Hematopoietic multipotent progenitor cell treated with erythropoietin and hydrocortisone succinate and interleukin-3 and kit ligand, for 4 days (in vitro differentiated cells): ENCODE results near the gene ATP6V0A4.
"Not testable (repeated sequence)": the region's sequence is repeated elsewhere in the genome, so short reads cannot be mapped to it uniquely, and the experiment has no call there.

Experiments used
- DNase-seq: peaks from one replicate; pipeline ENCODE4 v3.0.0-alpha.2; 2015

ATP6V0A4 gene

DNA sequence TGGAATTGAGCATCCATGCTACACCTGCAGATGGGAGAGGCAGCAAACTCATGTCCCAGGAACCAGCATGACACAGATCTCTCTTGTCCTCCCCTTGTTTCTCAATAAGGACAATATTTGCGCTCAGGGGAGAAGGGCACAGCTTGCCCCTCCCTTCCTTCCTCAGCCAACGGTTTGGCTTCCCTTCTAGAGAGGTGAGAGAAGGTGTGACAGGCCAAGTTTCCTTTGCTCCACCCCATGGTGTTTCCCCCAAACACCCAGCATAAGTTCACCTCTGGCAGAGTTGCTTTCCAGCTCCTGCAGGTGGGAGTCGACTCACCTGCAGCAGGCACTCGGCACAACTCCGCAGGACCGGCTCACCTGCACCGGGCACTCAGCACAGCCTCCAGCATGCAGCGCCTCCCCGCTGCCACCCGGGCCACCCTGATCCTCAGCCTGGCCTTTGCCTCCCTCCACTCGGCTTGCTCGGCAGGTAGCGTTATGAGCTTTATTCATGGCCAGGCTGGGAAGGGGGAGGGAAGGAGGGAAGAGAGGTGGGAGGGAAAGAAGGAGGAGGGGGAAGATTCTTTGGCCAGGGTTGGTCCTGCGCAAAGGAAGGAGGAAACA is at the start of gene ATP6V0A4, which contains the start of gene TMEM213:
TSS of gene ATP6V0A4 (minus strand) at position 482 of the 606 bp plus-strand sequence. CDS start 26,949 bp downstream, outside the sequence.
TSS of gene TMEM213 (plus strand) at position 280 of the 606 bp plus-strand sequence. CDS start at position 391, 111 bp downstream.
- no peak for DNase-seq

DNA sequence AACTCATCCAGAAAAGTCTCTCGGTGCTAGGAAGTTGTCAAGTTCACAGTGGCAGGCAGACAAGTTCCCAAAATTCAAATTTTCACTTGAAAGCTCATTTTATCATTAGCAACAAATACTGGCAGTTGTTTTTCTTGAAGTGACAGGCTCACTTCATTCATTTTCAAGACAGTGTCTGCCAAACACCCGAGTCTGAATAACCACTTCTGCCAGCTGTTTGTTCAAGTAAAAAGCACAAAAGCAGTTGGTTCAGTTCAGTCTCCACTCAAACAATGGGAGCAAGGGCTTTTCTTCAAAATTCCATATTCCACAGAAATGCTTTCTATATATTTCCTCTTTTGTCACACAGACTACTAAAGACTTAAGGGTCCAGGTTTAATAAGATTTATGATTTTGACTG is 47.7 kb upstream of the ATP6V0A4 start:
- no peak for DNase-seq

DNA sequence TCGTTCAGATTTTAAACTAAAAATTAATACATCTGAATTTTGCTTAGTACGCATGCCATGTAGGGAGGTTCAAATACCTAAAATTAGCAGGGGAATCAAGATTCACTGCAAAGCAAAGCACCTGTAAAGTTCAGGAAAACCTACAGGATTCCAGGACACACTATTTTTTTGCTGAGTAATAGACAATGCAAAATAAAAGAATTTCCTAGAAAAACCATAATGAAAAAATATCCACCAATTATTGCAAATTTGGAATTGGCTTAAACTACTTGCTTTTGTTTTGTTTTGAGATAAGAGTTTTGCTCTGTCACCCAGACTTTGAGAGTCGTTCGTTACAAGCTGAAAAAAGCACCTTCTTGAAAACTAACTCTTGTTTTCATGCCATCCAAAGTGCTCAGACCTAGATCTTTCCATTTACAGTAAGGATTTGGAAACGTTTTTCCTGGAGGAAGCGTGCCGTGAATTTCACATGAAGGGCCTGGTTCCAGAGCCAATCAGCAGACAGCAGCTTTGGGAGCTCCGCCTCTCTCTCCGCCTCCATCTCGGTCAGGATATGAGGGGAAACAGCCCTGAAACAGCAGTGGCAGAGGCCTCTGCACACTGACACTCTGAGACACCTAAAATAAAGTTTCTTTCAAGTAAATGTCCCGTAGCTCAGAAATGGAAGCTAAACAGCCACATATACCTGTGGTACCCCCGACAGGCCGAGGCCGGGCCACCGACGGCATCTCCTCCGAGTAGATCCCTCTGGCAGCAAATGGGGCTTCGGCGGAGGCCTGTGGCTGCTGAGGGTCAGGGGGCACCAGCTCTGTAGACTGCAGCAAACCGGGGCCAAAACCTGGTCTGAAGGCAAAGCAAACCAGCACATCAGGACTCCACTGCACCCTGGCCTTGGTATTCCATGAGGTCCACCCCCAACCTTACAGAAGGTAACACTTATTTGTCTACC is 45.9 kb upstream of the ATP6V0A4 start:
- DNase-seq: no peak

DNA sequence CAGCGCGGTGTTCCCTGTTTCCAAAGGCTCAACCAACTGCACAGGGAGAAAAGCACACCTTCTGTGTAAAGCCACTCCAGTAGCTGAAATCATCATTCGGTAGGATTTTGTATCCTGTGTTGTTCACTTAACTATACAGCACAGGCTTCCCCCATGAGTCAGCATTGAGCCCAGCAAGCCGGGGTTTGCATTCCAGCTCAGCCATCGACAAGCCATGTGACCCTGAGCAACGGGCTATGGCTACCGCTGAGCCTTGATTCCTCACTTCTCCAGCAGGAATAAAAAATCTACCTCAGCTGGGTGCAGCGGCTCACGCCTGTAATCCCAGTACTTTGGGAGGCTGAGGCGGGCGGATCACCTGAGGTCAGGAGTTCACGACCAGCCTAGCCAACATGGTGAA is 44.1 kb upstream of the ATP6V0A4 start:
- peak; percentile 70 for DNase-seq

DNA sequence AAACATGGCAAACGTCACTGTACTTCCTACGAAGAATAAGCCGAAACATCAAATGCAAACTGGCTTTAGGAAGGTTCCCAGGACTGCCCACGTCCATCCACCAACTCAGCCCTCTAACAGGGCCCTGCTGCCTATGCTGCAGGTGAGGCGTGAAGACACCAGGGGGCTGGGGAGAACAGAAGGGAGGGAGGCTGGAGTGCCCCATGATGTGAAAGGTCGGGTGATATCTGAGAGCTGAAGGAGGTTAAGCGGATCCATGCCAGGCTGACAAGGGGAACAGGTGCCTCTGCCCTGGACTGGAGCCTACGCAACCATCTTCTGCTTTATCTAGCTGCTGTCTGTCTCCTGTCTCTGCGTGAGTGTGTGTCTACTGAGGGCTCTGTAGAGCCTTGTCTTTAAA is 40.2 kb upstream of the ATP6V0A4 start:
- DNase-seq: no peak

DNA sequence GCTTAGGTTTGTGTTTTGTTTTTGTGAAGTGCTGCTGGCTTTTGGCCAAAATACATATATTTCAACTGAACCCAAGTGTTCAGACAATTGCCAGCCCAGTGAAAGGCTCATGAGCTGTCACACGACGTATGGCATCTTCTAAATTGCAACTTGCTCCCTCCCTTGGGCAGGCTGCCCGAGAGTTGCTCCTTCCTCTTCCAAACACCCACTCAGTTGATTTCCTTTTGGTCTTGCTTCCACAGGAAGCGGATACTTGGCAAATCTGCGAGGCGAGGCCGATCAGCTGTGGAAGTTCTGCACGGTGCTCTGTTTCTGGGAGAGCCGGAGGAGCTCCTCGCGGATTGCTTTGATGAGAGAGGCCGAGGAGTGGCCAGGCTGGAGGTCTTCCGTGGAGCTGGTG is 39.6 kb upstream of the ATP6V0A4 start:
- no peak for DNase-seq

DNA sequence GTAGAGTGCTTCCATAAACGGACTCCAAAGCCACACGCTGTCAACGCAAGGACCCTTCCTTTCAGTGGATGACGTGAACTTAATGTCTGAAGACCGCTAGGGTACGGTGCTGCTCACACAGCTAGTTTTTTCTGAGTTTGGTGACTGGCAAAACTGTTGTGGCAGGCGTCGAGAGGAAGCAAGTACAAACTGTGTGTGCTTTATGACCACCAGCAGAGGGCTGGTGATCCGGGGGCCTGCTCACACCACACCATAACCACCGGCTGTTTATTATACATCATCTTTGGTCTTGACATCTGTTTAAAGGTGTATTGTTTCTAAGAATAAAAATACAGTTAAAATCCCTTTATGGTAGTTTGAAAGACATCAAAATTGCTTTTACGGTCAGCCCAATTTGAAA is 37.1 kb upstream of the ATP6V0A4 start:
- DNase-seq: no peak

DNA sequence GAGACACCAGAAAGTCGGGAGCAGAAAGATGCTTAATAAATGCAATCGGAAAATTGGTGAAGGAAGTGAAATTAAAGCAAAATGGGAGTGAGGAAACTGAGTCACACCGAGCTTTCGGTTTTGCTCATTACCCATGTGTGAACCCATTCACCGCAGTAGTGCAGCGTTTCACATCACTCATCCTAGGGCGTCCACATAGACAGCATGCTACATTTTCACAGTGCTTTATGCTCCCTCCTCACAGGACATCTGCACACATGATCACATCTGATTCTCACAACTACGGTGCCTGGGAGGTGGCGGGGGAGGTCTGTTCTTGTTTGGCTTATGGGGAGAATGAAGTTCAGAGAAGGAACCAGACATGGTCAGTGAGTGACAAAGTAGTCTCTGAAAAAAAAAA is 36.6 kb upstream of the ATP6V0A4 start:
- no peak for DNase-seq

DNA sequence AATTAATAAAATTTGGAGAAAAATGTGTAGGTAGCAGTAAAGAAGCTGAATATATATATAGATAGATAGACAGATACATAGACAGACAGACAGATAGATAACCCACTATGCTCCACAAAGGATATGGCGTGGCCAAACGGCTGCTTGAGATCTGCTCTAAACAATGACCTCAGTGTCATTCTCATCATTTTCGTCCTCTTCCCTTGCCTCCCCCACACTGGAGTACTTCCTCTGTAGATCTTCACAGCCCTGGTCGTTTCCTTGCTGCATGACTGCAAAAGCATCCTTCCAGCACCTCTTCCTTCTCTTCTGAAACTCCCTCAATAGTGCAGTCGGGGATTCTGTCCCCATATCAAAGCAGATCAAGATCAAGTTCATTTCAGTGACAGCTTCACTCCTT is 35.6 kb upstream of the ATP6V0A4 start:
- DNase-seq: no peak

DNA sequence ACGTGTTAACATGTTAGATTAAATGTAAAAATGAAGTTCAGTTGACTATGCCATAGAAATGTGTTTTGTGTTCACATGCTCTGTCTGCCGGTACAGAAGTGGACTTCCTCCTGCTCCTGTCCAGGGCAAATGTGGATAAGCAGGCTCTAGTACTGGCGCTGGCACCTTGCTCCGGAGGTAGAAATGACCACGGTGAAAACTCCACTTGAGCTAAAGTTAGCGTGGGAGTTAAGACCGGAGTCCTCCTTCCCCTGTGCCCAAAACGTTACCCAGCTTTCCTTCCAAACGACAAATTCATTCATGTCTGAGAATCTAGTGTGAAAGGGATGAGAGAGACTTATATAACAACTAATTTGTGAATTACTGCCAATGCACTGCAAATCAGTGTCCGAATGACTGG is 35.0 kb upstream of the ATP6V0A4 start:
- DNase-seq: no peak

DNA sequence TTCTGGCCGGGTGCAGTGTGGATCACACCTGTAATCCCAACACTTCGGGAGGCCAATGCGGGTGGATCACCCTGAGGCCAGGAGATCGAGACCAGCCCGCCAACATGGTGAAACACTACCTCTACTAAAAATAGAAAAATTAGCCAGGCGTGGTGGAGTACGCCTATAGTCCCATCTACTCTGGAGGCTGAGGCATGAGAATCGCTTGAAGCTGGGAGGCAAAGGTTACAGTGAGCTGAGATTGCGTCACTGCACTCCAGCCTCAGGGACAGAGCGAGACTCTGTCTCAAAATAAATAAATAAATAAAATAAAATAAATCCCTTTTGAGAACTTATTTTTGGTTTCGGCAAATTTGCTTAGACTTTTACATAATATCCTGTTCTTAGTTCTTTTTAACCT is 31.3 kb upstream of the ATP6V0A4 start:
- no peak for DNase-seq

DNA sequence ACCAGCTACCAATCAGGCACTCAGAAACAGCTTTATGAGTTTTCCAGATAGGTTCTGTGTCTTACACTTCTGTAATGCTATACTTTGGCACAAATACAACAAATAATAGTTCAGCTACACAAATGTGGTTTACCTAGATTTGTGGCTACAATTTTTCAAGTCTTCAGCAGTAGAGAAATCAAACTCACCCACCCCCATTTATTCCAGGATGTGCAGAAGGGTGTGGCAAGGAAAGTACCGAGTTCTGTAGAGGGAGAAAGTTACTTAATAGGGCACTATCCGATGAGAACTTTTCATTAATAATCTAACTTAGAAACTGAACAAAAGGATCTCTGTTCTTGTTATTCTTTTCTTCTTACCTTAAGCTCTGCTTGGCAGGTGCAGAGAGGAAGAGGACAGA is 30.3 kb upstream of the ATP6V0A4 start:
- no peak for DNase-seq

DNA sequence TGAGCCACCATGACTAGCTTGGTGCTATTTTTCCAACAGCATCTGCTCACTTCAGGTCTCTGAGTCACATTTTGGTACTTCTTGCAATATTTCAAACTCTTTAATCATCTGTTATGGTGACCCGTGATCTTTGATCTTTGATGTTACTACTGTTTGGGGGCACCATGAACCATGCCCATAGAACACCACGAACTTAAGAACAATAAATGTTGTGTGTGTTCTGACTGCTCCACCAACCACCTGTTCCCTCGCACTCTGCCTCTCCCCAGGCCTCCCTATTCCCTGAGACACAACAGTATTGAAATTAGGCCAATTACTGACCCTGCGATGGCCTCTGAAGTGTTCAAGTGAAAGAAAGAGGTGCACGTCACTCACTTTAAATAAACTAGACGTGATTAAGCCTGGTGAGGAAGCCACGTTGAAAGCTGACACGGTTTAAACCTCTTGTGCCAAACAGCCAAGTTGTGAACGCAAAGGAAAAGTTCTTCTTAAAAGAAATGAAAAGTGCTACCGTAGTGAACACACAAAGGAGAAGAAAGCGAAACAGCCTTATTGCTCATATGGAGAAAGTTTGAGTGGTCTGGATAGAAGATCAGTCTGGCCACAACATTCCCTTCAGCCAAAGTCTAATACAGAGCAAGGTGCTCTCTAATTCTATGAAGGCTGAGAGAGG is 27.2 kb upstream of the ATP6V0A4 start:
- no peak for DNase-seq

DNA sequence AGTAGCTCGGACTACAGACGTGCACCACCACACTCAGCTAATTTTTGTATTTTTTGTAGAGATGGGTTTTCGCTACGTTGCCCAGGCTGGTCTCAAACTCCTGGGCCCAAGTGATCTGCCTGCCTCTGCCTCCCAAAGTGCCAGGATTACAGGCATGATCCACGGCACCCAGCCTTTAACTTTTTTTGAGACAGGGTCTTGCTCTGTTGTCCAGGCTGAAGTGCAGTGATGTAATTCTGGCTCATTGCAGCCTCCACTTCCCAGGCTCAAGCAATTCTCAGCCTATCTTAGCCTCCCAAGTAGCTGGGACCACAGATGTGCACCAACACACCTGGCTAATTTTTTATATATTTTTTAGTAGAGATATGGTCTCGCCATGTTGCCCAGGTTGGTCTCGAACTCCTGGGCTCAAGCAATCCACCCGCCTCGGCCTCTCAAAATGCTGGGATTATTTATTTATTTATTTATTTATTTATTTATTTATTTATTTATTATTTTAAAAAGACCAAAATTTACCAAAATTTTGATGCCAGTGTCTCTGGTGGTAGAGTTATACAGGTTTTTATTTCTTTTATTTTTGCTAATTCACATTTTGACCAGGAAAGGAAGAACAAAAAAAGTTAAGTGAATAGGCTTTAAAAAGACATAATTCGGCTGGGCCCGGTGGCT is 25.0 kb upstream of the ATP6V0A4 start:
- DNase-seq: no peak

DNA sequence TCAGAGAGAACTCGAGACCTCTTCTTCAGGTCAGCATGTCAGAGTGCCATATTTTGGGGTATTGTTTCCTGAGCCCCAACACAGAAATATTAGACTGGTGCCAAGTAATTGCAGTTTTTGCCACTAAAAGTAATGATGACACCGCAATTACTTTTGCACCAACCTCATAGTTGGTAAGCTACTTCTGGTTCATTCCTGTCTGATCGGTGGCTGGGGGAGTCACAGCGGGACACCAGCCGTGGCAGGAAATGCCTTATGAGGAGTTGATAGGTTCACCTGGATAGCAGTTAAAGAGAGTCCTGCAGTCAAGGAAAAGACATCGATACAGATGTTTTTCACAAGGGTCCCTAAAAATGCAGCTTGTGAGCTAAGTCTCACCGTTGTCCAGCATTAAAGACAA is 23.9 kb upstream of the ATP6V0A4 start:
- DNase-seq: no peak

DNA sequence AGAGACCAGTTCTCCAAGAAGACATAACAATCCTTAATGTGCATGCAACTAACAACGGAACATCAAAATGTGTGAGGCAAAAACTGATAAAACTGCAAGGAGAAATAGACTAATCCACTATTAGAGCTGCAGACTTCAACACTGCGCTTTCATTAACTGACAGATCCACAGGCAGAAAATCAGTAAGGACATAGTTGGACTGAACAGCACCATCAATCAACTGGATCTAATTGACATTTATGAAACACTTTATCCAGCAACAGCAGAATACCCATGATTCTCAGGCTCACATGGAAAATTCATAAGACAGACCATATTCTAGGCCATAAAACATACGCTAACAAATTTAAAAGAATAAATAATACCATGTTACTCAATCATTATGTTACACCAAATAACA is 21.6 kb upstream of the ATP6V0A4 start:
- no peak for DNase-seq

DNA sequence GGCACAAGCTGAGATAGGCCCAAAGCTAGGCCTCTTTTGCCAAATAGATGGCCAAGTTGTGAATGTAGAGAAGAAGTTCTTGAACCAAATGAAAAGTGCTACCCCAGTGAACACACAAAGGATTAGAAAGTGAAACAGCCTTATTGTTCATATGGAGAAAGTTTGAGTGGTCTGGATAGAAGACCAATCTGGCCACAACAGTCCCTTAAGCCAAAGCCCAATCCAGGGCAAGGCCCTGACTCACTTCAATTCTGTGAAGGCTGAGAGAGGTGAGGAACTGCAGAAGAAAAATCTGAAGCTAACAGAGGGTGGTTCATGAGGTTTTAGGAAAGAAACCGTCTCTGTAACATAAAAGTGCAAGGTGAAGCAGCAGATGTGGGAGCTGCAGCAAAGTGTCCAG is 18.7 kb upstream of the ATP6V0A4 start:
- DNase-seq: no peak

DNA sequence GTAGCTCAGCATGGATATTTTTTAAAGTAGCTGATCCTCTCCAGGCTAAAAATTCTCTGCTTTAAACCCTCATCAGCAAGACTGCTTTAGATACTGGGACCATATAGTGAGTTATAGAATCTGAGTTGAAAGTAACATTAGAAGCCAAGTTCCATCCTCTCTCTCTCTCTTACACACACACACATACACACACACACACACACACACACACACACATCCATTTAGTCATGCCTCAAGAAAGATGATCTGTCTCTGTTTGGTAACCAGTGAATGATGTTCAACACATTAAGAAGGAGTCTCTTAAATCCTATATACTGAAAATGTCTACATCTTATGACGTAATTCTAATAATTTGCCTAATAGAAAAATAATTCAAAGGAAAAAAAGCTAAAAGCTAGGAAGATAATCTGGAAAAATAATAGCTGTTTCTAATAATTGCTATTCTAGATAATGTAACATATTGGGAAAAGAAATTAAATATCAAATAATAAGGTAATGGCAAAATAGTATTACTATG is 16.9 kb upstream of the ATP6V0A4 start:
- DNase-seq: no peak

DNA sequence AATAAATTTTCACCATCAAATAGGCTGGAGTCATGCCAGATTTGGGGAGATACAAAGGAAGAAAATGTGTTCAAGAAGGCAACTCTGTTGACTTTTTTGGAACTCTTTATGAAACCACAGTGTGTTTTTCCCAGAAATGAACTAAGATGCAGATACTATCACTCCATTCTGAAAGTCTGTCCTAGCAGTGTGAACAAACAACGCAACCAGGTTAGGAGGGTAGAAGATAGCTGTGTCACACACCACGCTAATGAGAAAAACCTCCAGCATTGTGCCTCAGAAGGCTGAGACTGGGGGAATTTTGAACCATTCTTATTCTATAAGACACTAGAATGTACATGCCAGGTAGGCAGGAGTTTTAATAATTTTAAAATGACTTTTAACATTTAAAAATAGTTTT is 15.9 kb upstream of the ATP6V0A4 start:
- peak; percentile 28 for DNase-seq

DNA sequence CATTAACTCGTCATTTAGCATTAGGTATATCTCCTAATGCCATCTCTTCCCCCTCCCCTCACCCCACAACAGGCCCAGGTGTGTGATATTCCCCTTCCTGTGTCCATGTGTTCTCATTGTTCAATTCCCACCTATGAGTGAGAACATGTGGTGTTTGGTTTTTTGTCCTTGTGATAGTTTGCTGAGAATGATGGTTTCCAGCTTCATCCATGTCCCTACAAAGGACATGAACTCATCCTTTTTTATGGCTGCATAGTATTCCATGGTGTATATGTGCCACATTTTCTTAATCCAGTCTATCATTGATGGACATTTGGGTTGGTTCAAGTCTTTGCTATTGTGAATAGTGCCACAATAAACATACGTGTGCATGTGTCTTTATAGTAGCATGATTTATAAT is 13.3 kb upstream of the ATP6V0A4 start:
- not testable (repeated sequence) for DNase-seq

DNA sequence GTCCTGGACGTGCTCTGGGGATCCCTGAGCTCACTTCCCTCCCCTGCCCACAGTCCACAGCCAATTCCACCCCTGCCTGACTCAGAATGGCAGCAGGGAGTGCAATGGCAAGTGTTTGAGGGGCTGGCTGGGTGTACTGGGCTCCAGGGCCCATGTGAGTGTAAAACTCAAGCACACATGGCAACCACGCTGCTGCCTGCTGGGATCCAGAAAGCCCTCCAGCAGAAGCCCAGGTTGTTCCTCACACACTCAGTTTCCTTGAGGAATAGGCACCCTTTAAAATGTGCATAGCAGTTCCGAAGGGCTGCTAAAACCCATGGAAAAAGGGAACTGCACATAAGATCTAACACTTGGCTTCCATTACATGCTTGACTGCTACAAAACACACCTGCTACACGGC is 11.3 kb upstream of the ATP6V0A4 start:
- DNase-seq: no peak

DNA sequence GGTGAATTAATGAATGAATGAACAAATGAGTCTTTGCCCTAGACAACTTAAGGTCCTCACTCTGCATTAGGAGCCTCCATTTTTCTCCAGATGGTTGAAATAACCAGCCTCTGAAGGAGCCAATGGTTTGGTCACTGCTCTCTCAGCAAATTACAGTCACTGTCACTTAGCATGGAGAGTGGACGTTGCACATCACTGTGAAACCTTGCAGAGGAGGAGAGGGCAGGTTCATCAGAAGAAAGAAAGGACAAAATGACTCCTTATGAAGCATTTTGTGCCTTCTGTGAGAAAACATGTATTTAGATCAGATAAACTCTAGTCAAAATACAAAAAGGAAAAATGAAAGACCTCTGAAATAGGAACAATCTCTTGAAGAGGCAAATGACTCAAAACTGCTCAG is 6.6 kb upstream of the ATP6V0A4 start:
- no peak for DNase-seq

DNA sequence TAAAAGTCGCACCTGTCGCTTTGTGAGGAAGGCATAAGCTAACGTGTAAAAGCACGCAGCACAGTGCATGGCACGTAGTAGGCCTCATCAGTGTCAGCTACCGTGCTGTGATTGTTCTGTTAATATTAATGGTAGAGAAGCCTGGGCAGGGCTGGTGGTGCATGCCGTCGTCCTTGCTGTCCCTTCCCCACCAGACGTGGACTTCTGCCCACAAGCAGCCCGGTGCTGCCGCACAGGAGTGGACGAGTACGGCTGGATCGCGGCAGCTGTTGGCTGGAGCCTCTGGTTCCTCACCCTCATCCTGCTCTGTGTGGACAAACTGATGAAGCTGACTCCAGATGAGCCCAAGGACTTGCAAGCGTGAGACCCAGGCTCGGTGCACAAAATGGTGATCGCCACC is 4.7 kb upstream of the ATP6V0A4 start:
- DNase-seq: no peak
